Fibroblast of skin of abdomen (primary cell): ENCODE measurements around the gene PRG3.
"Not testable (repeated sequence)": the region's sequence is repeated elsewhere in the genome, so short reads cannot be mapped to it uniquely, and the experiment has no call there.

Experiments used
- DNase-seq: peaks from one replicate; pipeline ENCODE4 v3.0.0-alpha.2; 2013

PRG3 gene

GRCh38 chr11:57359396-57359795 is 21.6 kb downstream of the PRG3 start:
- DNase-seq: no peak

DNA sequence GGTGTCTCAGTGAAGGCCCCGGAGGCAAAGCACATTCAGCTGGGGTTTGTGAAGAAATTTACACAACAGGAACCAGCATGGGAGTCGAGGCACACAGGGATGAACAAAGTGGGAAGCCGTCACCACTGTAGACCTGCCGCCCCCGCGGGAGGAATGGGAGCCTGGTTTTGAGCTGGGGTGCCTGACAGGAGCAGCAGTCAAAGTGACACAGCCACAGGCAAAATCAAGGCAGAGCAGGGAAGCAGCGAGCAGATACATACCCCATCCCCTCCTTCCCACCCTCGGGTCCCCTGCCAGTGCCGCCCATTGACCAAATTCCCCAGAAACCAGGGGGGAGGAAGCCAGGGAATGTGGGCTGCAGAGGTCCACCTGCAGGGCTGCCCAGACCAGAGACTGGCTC is 22.0 kb downstream of the PRG3 start:
- no peak for DNase-seq

GRCh38 chr11:57358543-57358961 is 22.4 kb downstream of the PRG3 start:
- peak; percentile 21 for DNase-seq

- peak; percentile 19 for DNase-seq
Observed at GRCh38 chr11:57357856-57358255, 23.1 kb downstream of the PRG3 start.

GRCh38 chr11:57357310-57357709 is 23.6 kb downstream of the PRG3 start:
- no peak for DNase-seq

DNA sequence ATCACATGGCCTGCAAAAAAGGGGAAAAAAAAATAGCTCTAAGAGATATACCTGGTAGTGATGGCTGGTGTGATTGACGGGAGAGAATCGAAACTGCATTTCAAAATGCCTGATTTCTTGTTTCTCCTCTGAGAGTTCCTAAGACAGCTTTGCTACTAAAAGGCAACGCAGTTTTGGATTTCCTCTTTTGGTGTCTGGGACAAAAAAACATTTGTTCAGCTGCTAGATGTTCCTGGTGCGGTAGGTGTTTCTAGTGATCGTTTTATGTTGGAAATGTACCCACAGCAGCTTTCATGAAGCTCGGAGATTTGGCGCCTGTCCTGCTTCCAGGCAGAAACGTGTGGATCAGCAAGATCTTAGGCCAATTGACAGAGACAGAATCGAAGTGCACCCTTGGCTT is 24.7 kb downstream of the PRG3 start:
- no peak for DNase-seq

DNA sequence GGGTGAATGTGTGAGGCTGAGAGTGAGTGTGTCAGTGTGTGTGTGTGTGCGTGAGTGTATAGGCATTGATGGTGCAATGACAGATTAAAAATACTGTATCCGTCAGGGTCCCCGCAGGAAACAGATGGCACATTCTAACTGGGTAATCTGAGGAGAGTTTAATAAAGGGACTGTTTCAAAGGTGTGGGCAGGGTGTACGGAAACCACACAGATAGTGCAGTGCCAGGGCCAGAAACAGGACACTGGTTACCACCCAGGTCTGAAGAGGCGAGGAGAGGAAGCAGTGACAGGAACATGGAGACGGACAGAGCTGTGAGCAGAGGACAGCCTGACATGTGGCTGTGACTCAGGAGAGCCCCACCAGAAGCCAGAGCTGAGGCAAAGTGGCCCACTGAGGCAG is 26.3 kb downstream of the PRG3 start:
- no peak for DNase-seq

DNA sequence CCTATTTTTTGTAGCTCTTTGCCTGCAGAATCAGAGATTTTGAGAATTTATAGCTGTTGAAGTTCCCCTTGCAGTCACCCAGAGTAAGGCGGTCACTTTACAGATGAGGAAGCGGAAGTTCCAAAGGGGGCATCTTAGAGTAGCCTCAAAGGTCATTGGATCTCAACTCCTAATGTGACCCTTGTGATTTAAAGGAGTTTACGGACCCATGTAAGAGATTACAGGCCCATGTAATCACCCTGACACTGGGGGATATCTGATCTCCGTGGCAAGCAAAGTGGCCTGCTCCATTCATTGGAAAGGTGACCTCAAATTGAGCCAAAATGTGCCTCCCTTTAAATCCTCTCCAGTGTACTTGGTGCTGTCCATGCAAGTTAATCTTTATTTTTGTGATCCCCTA is 27.1 kb downstream of the PRG3 start:
- DNase-seq: no peak

GRCh38 chr11:57353446-57353845 is 27.5 kb downstream of the PRG3 start:
- DNase-seq: no peak

DNA sequence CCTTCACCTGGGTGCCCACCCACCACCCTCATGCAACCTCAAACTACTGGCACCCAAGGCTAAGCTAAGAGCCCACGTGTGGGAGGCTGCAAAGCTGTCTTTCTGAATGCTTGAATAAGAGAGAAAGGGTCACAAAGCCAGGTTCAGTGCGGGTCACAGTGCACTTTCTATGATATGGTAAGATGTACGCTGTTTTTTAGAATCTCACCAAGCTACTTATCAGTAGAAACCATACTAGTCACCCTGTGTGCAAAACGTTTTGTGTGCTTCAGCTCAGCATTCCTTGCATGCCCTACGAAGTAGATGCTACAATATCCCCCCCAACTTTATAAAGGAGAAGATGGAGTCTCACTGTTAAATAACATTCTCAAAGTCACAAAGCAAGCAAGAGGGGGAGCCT is 27.9 kb downstream of the PRG3 start:
- no peak for DNase-seq

DNA sequence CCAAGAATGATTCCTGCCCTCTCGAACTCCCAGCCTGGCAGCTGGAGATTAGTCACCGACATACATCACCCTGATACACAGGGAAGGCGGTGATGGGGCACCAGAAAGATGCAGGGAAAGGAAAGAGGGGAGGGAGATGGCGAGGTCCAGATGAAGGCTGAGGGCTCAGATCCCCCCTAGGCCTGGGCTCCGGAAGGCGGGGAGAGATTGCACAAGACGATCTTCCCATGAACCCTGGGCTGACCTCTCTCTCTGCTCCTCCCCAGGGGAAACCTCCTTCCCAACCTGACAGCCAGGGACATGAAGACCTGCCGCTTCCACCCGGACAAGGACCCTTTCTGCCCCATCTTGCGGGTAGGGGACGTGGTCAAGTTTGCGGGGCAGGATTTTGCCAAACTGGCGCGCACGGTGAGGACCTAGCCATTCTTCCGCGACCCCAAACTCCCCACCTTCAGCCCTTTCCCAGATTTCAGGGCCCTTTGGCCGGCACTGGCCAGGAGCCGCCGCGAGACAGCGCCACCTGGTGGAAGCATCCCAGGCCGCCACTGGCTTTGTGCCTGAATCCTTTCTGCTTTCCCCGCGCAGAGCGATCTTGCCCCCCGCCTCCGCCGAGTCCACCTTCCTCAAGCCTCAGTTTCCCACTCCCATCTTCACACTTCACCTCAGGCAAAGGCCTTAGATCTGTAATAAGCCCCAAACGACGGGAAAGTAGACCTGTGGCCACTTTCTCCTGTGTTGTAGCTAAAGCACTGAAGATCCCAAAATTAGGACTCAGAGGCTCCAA is 31.3 kb downstream of the PRG3 start:
- DNase-seq: peak; percentile 13

DNA sequence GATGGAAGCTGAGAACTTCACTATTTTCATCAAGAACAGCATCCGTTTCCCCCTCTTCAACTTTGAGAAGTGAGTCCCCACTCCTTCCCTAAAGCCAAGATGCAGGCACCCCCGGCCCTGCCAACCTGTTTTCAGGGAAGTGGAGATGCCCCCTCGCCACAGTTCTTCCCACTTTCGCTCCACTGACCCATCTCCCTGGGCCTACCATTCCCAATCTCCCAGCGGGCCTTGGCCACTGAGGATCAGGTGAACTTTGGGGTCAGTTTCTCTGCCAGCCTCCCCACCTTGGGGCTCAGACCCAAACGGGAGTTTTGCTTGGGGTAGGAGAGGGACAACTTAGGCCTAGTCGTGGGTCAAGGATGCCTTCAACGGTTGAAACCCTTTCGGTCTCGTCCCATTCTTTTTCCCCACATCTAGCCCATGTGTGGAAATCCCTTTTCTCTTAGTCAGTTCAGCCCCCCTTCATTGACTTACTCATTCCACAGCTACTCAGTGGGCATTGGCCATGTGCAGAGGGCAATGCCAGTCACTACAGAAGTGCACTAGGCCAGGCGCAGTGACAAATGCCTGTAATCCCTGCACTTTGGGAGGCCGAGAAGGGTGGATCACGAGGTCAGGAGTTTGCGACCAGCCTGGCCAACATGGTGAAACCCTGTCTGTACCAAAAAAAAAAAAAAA is 32.2 kb downstream of the PRG3 start:
- DNase-seq: no peak

- no peak for DNase-seq
Observed at GRCh38 chr11:57348052-57348451, 32.9 kb downstream of the PRG3 start.

- DNase-seq: no peak
Observed at GRCh38 chr11:57347336-57347735, 33.6 kb downstream of the PRG3 start.

- DNase-seq: peak; percentile 63
Observed at GRCh38 chr11:57345555-57346211, 35.3 kb downstream of the PRG3 start.

GRCh38 chr11:57344826-57345225 is 36.1 kb downstream of the PRG3 start:
- DNase-seq: no peak

DNA sequence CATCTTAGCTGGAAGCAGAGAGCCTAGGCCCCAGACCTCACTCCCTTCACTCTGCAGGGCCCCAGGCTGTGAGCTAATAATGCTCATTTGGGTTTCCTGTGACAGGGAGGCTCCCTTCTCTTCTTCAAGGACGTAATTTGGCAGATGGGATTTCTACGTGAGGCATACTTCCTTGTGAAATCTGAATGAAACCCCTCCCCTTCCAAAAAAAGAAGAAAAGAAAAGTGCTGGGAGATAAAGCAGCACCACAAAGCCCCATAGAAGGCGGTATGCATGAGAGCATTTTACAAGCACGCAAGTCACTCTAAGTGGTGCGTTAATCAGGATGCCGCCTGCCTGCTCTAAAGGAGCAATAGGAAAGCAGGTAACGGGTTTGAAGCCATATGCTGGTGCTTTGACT is 37.1 kb downstream of the PRG3 start:
- DNase-seq: no peak

GRCh38 chr11:57342702-57343101 is 38.2 kb downstream of the PRG3 start:
- DNase-seq: no peak

DNA sequence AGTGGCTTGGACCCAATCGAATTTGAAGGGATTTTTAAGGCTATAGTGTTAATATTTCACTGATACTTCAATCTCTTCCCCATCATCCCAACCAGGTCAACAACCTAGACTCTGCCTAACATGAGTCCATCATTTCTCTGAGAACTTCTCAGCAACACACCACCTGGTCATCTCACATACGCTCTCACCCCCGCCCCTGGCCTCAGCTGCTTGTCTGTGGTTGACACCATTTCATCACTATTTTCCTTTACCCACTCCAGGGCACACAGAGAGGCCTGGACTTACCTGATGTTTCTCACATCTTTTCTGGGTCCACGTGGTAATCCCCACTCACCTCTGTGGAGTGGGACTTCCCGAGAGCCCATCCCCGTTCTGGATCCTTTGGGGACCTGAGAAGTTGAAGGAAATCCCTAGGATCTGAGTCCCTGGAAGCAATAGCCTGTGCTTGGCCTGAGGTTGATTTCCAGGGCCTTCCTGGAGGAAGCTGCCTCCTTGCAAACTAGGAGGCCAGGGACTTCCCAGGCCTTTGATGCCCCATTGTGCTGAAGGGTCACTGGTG is 39.6 kb downstream of the PRG3 start:
- no peak for DNase-seq

DNA sequence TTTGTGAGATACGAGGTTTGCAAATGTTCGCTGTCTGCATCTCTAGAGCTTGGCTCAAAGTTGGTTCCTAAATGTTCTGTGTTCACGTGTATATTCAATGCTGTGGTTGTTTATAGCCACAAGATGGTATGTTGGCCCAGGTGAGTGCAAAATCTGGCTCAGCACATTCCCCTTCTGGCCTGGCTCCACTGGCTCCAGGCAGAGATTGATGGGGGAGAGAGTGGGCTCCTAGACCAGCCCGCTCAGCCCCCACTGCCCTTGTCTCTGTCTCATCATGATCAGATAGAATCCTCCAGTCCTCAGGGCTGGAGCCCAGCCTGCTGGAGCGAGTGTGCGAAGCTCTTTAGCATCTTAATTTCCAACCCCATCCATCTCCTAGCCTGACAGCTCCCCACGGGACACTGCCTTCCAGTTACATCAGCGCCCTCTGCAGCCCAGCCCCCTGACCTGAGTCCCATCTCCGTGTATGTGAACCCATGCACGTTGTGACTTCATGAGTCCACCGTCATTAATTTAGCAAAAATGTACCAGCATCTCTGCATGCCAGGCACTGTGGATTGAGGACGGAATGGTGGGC is 40.8 kb downstream of the PRG3 start:
- DNase-seq: peak; percentile 50

DNA sequence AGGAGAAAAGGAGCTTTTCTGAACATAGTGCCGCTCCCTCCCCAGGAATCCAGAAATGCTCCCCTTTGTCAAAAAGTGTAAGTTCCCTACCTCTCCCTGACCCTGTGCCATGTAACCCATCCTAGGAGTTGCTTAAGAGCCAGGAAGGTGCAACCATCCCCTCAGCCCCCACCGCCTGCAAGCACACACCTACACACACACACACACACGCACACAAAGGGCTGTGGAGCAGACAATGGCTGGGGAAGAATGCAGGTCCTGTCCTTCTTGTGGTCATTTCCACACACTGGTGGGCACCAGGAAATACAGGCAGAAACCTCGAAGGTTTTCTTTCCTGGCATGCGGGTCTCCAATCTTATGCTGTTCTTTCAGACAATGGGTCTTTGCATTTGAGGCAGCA is 41.6 kb downstream of the PRG3 start:
- no peak for DNase-seq

- DNase-seq: no peak
Observed at GRCh38 chr11:57338142-57338541, 42.8 kb downstream of the PRG3 start, which contains the start of gene P2RX3. Gene P2RX3, plus strand, starts transcription at chr11:57338352. Its CDS starts 199 bp downstream, at chr11:57338551.

DNA sequence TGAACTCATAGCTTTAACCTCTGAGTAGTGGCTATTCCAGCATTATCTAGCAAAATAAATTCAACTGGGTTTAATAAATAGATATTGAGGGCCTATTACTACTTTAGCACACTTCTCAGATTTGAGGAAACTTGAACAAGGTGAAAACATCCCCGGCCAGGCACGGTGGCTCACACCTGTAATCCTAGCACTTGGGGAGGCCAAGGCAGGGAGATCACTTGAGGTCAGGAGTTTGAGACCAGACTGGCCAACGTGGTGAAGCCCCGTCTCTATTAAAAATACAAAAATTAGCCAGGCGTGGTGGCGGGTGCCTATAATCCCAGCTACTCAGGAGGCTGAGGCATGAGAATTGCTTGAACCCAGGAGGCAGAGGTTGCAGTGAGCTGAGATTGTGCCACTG is 44.1 kb downstream of the PRG3 start:
- not testable (repeated sequence) for DNase-seq
